ENCODE measurements around the gene RAD51B. TPM values are rescaled to one million over a fixed set of nuclear protein-coding genes. Genes with fewer than 3 reads are reported as not detected.

Gene RAD51B
- total and polyA plus RNA-seq, 2 of the 13 experiments (the other 11 are each of a cell fraction or from before 2014, with no cell fraction given): 7.0 to 9.5 TPM

DNA sequence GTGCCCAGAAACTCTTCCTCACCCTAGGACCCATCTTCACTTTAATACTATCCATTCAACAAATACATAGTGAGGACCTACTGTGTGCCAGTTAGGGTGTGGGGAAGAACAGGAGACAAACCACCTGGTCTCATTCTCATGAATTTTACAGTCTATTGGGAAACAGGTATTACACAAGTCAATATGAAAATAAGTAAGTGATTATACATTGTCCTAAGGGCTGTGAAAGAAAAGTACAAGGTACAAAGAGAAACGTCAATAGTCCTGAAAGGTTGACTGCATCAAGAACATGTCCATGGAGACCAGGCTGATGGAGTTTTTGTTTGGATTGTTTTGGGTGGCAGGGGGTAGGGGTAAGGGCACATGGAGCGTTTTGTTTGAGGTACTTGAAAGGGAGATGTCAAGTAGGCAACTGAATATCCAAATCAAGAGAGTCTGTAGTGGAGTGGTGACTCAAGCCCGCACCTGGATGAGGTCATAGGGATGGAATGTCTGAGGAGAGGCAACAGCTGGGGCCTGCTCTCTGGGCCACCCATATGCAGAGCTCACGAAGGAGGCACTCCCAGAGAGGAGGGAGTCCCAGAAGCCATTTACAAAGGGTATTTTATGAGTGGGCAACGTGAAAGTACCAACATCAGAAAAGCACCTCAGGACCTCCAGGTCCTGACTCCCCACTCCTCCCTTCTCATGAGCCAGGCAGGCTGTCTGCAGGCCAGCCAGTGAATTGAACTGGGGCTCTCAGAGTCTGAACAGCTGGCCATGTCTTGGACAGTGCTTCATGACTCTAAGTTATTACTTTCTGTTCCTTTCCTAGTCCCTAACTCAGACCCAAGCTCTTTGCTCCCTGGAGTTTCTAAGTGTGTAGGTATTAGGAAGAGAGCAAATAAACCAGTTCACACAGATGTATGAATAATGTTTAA is 701.3 kb downstream of the RAD51B start (continued):
- TF ChIP-seq THYN1 (CRISPR knock-in tag; IDR thresholded peaks at IDR 0.05; ENCODE audit: borderline replicate concordance, low read depth) (no peak), CBX1 (IDR thresholded peaks at IDR 0.05; ENCODE audit: low read depth) (no peak), ZSCAN22 (CRISPR knock-in tag; IDR thresholded peaks at IDR 0.05) (no peak), KLF12 (CRISPR knock-in tag; IDR thresholded peaks at IDR 0.05; ENCODE audit: borderline replicate concordance) (no peak), ZNF766 (CRISPR knock-in tag; IDR thresholded peaks at IDR 0.05; ENCODE audit: borderline replicate concordance) (no peak), CHD2 (IDR thresholded peaks at IDR 0.05; ENCODE audit: low read depth, low read length) (no peak), ZNF225 (CRISPR knock-in tag; IDR thresholded peaks at IDR 0.05) (no peak), ZNF562 (CRISPR knock-in tag; IDR thresholded peaks at IDR 0.05; ENCODE audit: borderline replicate concordance) (no peak), ZNF282 (IDR thresholded peaks at IDR 0.05; ENCODE audit: partially characterized antibody) (no peak), HOXA7 (CRISPR knock-in tag; IDR thresholded peaks at IDR 0.05) (no peak), ZSCAN12 (CRISPR knock-in tag; IDR thresholded peaks at IDR 0.05) (no peak), SNAI1 (CRISPR knock-in tag; IDR thresholded peaks at IDR 0.05; ENCODE audit: borderline replicate concordance) (no peak)
- TF ChIP-seq, protein P1, sequence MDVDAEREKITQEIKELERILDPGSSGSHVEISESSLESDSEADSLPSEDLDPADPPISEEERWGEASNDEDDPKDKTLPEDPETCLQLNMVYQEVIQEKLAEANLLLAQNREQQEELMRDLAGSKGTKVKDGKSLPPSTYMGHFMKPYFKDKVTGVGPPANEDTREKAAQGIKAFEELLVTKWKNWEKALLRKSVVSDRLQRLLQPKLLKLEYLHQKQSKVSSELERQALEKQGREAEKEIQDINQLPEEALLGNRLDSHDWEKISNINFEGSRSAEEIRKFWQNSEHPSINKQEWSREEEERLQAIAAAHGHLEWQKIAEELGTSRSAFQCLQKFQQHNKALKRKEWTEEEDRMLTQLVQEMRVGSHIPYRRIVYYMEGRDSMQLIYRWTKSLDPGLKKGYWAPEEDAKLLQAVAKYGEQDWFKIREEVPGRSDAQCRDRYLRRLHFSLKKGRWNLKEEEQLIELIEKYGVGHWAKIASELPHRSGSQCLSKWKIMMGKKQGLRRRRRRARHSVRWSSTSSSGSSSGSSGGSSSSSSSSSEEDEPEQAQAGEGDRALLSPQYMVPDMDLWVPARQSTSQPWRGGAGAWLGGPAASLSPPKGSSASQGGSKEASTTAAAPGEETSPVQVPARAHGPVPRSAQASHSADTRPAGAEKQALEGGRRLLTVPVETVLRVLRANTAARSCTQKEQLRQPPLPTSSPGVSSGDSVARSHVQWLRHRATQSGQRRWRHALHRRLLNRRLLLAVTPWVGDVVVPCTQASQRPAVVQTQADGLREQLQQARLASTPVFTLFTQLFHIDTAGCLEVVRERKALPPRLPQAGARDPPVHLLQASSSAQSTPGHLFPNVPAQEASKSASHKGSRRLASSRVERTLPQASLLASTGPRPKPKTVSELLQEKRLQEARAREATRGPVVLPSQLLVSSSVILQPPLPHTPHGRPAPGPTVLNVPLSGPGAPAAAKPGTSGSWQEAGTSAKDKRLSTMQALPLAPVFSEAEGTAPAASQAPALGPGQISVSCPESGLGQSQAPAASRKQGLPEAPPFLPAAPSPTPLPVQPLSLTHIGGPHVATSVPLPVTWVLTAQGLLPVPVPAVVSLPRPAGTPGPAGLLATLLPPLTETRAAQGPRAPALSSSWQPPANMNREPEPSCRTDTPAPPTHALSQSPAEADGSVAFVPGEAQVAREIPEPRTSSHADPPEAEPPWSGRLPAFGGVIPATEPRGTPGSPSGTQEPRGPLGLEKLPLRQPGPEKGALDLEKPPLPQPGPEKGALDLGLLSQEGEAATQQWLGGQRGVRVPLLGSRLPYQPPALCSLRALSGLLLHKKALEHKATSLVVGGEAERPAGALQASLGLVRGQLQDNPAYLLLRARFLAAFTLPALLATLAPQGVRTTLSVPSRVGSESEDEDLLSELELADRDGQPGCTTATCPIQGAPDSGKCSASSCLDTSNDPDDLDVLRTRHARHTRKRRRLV (CRISPR knock-in tag; IDR thresholded peaks at IDR 0.05): no peak
- TF ChIP-seq, protein P2, sequence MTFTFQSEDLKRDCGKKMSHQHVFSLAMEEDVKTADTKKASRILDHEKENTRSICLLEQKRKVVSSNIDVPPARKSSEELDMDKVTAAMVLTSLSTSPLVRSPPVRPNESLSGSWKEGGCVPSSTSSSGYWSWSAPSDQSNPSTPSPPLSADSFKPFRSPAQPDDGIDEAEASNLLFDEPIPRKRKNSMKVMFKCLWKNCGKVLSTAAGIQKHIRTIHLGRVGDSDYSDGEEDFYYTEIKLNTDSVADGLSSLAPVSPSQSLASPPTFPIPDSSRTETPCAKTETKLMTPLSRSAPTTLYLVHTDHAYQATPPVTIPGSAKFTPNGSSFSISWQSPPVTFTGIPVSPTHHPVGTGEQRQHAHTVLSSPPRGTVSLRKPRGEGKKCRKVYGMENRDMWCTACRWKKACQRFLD (CRISPR knock-in tag; IDR thresholded peaks at IDR 0.05; ENCODE audit: borderline replicate concordance): no peak
- TF ChIP-seq, protein P3, sequence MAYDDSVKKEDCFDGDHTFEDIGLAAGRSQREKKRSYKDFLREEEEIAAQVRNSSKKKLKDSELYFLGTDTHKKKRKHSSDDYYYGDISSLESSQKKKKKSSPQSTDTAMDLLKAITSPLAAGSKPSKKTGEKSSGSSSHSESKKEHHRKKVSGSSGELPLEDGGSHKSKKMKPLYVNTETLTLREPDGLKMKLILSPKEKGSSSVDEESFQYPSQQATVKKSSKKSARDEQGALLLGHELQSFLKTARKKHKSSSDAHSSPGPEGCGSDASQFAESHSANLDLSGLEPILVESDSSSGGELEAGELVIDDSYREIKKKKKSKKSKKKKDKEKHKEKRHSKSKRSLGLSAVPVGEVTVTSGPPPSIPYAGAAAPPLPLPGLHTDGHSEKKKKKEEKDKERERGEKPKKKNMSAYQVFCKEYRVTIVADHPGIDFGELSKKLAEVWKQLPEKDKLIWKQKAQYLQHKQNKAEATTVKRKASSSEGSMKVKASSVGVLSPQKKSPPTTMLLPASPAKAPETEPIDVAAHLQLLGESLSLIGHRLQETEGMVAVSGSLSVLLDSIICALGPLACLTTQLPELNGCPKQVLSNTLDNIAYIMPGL (CRISPR knock-in tag; IDR thresholded peaks at IDR 0.05; ENCODE audit: borderline replicate concordance in 1 of 2, low read depth in 1 of 2): no peak
- TF ChIP-seq, protein P4, sequence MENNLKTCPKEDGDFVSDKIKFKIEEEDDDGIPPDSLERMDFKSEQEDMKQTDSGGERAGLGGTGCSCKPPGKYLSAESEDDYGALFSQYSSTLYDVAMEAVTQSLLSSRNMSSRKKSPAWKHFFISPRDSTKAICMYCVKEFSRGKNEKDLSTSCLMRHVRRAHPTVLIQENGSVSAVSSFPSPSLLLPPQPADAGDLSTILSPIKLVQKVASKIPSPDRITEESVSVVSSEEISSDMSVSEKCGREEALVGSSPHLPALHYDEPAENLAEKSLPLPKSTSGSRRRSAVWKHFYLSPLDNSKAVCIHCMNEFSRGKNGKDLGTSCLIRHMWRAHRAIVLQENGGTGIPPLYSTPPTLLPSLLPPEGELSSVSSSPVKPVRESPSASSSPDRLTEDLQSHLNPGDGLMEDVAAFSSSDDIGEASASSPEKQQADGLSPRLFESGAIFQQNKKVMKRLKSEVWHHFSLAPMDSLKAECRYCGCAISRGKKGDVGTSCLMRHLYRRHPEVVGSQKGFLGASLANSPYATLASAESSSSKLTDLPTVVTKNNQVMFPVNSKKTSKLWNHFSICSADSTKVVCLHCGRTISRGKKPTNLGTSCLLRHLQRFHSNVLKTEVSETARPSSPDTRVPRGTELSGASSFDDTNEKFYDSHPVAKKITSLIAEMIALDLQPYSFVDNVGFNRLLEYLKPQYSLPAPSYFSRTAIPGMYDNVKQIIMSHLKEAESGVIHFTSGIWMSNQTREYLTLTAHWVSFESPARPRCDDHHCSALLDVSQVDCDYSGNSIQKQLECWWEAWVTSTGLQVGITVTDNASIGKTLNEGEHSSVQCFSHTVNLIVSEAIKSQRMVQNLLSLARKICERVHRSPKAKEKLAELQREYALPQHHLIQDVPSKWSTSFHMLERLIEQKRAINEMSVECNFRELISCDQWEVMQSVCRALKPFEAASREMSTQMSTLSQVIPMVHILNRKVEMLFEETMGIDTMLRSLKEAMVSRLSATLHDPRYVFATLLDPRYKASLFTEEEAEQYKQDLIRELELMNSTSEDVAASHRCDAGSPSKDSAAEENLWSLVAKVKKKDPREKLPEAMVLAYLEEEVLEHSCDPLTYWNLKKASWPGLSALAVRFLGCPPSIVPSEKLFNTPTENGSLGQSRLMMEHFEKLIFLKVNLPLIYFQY (CRISPR knock-in tag; IDR thresholded peaks at IDR 0.05; ENCODE audit: borderline replicate concordance): no peak

Data from HepG2 (cell line).